GM12891 (cell line): ENCODE data around the gene SLC17A9.

ENCODE experiments used
- DNase-seq: peaks from one replicate; pipeline ENCODE4 v3.0.0; 2011; ENCODE audit warnings: low spot score; ENCODE audit not compliant: insufficient read length
- FAIRE-seq: peaks from 2 replicates; lab custom pipeline; 2011; peaks lifted over from hg19 to GRCh38; lab: Jason Lieb, UNC
- PAX5 ChIP-seq: IDR thresholded peaks from 2 replicates; pipeline ENCODE4 v1.6.1; 2011; ENCODE audit warnings: low read length, moderate library complexity, mild to moderate bottlenecking; ENCODE audit not compliant: insufficient read depth, severe bottlenecking
- POLR2A ChIP-seq: IDR thresholded peaks from 2 replicates; pipeline ENCODE4 v1.6.1; 2011; ENCODE audit warnings: low read depth, low read length, control low read depth
- POLR2AphosphoS5 ChIP-seq: IDR thresholded peaks from 2 replicates; pipeline ENCODE4 v1.6.1; 2011; ENCODE audit warnings: low read depth, low read length, control low read depth
- POU2F2 ChIP-seq: IDR thresholded peaks from 2 replicates; pipeline ENCODE4 v1.6.1; 2011; ENCODE audit warnings: low read depth, mild to moderate bottlenecking, control low read depth, low read length, moderate library complexity
- SPI1 ChIP-seq: IDR thresholded peaks from 2 replicates; pipeline ENCODE4 v1.6.1; 2011; ENCODE audit warnings: low read depth, low read length, control low read depth
- TAF1 ChIP-seq: IDR thresholded peaks from 2 replicates; pipeline ENCODE4 v1.6.1; 2011; ENCODE audit warnings: low read depth, low read length, control low read depth

SLC17A9 gene

DNA sequence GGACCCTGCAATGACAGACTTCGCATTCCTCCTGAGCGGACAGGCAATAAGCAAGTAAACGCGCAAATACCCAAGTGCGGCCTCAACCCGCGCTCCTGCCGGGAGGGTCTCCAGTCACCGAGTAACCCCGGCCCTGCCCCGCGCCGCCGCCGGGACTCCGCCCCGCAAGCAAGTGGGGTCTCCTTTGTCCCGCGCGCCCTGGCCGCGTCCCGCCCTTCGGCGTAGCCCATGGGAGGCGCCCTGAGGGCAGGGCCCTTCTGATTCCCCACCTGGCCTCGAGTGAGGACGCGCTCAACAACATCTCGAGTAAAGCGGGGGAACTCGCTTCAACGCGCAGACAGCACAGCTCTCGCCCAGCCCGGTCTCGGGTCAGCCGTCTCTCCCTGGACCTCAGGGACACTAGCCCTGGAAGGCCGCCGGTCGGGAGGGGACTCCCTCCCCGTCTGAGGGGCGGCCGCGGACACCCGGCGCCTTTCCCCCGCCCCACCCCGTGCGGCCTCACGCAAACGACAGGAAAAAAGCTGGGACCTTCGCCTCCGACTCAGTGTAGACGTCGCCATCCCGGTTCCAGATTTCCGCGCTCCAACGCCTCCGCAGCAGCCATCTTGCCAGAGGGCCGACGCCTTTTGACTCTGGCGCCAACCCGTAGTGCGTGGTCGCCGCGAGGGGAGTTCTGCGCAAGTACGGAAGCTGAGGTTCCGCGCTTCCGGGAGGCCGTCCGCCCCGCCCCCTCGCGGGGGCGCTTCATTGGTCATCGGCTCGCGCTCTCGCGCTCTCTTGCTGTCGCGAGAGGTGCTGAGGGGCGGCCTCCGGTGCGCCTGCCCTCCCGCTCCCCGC, 15.0 kb upstream of the SLC17A9 start:
- peak; percentile 93 for FAIRE-seq
- DNase-seq, result peak; percentile 92
- TF ChIP-seq PAX5 (peak; percentile 85), SPI1 (no peak), POU2F2 (no peak; the same call in 1 of the 2 replicates), TAF1 (peak; percentile 54), POLR2A (peak; percentile 63), POLR2AphosphoS5 (peak; percentile 72; the same call in 1 of the 2 replicates)

DNA sequence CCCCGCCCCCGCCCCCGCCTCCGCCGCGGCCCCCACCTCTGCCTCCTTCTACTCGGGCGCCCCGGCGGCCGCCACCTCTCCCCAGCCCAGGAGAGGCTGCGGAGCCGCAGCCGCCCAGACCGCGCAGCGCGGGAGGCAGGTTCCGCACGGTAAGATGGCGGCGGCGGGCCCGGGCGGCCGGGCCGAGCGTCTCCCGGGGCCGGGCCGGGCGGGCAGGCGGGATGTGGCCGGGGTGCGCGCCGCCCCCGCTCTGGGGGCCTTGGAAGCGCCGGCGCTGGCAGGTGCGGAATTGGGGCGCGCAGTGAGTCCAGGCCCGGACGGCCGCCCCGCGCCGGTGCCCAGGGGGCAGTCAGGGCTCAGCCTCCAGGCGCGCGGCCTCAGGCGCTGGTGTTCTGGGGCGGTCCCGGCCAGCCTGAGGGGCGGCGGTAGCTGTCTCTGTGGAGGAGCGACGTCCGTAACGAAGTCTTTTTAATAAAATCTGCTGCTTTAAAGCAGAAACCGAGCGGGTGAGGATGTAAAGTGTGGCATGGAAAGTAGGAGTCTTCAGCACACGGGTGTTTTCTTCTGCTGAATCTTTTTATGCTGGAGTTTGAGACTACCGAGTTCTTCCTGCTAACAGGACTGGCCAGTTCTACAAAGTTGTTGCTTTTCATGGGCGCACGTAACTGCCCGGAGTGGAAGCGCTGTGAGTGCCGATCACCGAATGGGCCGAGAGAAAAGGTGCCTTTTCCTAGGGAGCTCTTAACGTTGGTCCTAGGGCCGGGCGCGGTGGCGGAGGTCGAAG, 14.2 kb upstream of the SLC17A9 start, which contains the start of gene GID8:
TSS of gene GID8 (plus strand) at position 43 of the 784 bp plus-strand sequence. CDS start 3,356 bp downstream, outside the sequence.
- no peak for TF ChIP-seq POLR2AphosphoS5
- no peak; the same call in 1 of the 2 replicates for TF ChIP-seq TAF1
- no peak for TF ChIP-seq PAX5
- TF ChIP-seq POU2F2, result no peak
- no peak for TF ChIP-seq SPI1
- no peak for TF ChIP-seq POLR2A
- DNase-seq, result no peak
- no peak for FAIRE-seq

DNA sequence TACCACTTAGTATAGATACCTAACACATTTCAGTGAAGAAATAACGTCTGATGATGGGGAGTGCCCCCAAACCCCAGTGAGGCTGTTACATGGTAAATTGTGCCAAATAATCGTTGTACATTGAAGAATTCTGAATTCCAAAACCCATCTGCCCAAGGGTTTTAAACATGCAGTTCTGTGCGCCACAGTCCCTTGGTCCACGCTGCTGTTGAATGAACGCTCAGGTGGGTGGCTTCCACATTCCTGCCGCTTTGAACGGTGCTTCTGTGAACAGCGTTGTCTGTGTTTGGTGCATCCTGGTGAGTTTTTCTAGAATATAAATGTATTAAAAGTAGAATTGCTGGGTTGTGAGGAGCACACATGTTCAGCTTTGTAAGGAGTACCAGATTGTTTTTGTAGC, 11.6 kb upstream of the SLC17A9 start:
- FAIRE-seq (no peak), DNase-seq (no peak)
- TF ChIP-seq SPI1 (no peak), PAX5 (no peak)

DNA sequence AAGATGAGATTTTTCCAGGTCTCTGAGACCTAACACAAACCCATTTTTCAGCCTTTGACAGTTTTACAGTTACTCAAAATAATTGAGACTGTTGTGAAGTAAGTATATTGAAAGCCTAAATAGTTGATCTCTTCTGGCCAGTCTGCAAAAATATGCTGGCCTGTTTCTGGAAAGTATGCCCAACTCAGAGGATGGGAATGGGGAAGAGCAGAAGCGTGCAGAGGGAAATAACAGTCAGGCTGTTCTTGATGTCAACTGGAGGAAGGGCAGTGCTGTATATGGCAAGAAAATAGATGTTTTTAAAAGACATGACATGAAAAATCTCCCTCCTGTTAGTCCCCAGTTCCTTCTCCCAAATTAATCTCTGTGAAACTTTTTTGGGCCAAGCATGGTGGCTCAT, 10.7 kb upstream of the SLC17A9 start:
- no peak for TF ChIP-seq SPI1
- TF ChIP-seq POU2F2, result no peak
- no peak for TF ChIP-seq POLR2A
- no peak for TF ChIP-seq TAF1
- no peak for TF ChIP-seq PAX5
- no peak for TF ChIP-seq POLR2AphosphoS5
- FAIRE-seq, result no peak

DNA sequence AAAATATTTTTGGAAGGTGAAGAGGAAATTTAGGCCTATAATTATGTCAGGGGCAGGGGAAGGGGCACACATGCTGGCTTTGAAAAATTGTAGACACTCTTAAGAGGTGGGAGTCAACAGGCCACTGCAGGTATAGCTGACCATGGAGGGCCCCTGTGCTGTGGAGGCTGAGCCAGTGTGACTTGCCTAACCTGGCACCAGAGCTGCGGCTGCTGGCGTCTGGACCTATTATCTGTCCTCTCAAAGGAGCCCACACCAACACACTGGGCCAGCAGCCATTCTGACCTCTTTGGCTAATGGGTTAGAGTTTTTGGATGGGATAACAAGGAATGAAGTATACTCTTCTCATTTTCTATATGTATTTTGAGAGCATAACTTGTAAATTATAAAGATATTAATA, 10.1 kb upstream of the SLC17A9 start:
- FAIRE-seq, result no peak
- no peak for DNase-seq
- no peak for TF ChIP-seq POLR2A
- TF ChIP-seq POU2F2, result no peak
- TF ChIP-seq SPI1, result no peak
- no peak for TF ChIP-seq POLR2AphosphoS5
- no peak for TF ChIP-seq TAF1
- TF ChIP-seq PAX5, result no peak

More for the DNA sequence above, 10.7 kb upstream of the SLC17A9 start:
- no peak for DNase-seq

DNA sequence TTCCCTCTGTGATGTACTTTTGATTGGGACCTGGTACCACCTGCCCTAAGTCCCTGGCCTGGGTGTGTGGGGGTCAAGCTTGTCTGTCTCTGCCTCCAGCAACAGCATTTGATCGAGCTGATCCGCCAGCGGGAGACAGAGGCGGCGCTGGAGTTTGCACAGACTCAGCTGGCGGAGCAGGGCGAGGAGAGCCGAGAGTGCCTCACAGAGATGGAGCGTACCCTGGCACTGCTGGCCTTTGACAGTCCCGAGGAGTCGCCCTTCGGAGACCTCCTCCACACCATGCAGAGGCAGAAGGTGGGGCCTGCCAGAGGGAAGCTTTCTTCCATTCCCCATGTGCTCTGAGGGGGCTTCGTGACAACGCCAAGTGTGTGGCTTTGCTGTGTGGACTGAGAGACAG, 9.1 kb upstream of the SLC17A9 start:
- TF ChIP-seq POU2F2 (no peak), POLR2A (no peak), TAF1 (no peak), PAX5 (no peak), SPI1 (no peak), POLR2AphosphoS5 (no peak)
- DNase-seq (no peak), FAIRE-seq (no peak)

DNA sequence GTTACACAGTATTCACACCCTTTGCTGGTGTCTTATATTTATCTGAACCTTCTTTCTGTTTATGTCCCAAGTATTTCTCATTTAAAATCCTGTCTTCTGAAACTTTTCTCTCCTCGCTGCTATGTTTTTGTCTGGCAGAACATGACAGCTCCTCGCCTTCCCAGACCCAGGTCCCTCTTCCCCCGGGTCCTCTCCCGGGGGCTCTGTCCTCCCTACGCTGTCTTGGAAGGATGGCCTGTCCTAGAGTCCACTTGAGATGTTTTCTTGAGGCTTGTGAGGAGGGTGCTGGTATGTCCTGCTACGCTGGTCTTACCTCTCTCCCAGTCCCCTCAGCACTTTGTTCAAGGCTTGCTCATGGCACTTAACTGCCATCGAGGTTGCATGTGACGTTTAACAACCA, 8.3 kb upstream of the SLC17A9 start:
- TF ChIP-seq POLR2A (no peak), POLR2AphosphoS5 (no peak), POU2F2 (no peak), TAF1 (no peak), SPI1 (no peak), PAX5 (no peak)
- FAIRE-seq, result no peak
- DNase-seq, result no peak

DNA sequence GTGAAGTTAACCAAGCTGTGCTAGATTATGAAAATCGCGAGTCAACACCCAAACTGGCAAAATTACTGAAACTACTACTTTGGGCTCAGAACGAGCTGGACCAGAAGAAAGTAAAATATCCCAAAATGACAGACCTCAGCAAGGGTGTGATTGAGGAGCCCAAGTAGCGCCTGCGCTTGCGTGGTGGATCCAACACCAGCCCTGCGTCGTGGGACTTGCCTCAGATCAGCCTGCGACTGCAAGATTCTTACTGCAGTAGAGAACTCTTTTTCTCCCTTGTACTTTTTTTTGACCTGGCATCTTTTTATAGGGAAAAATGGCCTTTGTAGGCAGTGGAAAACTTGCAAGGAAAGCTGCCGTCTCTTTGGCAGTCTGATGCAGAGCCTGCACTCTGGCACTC, 7.8 kb upstream of the SLC17A9 start:
- TF ChIP-seq POU2F2 (no peak), TAF1 (no peak), POLR2A (no peak), SPI1 (no peak), PAX5 (no peak), POLR2AphosphoS5 (no peak)
- DNase-seq, result no peak
- FAIRE-seq, result no peak

DNA sequence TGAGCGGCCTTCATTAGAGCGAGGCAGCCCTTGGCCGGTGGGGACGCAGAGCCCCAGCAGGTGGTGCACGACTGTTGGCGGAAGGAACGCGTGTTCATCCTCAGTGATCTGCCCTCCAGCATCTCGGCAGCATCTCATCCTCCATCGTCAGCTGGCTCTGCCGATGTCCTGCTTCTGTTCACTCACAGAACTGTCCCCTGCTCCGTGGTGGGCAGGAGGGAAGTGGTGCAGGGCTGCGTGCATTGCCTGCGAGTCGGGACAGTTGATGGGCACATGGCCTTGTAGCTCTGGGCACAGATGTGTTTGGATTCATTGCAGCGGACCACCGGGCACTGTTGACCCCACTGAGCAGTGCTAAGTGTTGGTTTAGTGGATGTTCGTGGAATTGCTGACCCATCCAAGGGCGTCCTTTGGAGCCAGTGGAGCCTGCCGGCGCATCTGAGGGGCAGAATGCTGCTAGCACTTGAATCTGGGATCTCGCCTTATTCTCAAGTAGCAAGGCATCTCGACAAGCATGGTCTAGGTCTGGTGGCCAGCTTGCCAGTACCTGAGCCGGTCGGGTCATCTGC, 6.7 kb upstream of the SLC17A9 start:
- TF ChIP-seq PAX5, result no peak
- no peak; the same call in 1 of the 2 replicates for TF ChIP-seq POLR2A
- no peak for TF ChIP-seq TAF1
- TF ChIP-seq SPI1, result no peak
- no peak for TF ChIP-seq POLR2AphosphoS5
- no peak for TF ChIP-seq POU2F2
- FAIRE-seq, result no peak

More for the DNA sequence above, 6.7 kb upstream of the SLC17A9 start:
- no peak for DNase-seq
